ENCODE data around the gene OR1N2. TPM values are rescaled to one million over a fixed set of nuclear protein-coding genes. Genes with fewer than 3 reads are reported as not detected.
"Not testable (repeated sequence)": the region's sequence is repeated elsewhere in the genome, so short reads cannot be mapped to it uniquely, and the experiment has no call there.

The OR1N2 gene
- polyA plus RNA-seq (2014; cell fraction: cytosol; rRNA removed): not detected in 2 replicates
- polyA plus RNA-seq (2014; cell fraction: nucleus; rRNA removed): not detected in 2 replicates

- DNase-seq (ENCODE audit: low spot score): no peak
Measured at GRCh38 chr9:122552812-122553211, at the start of gene OR1N2. TSS of gene OR1N2 (plus strand) at chr9:122553112. CDS start at chr9:122553212, 100 bp downstream.

GRCh38 chr9:122506964-122507363 is 45.9 kb upstream of the OR1N2 start:
- no peak for DNase-seq (ENCODE audit: low spot score)

GRCh38 chr9:122510502-122510901 is 42.4 kb upstream of the OR1N2 start, which contains the start of gene OR1J2:
TSS of gene OR1J2 (plus strand) at chr9:122510802. CDS start at chr9:122510802, 0 bp downstream.
- DNase-seq (ENCODE audit: low spot score): no peak

GRCh38 chr9:122518226-122518625 is 34.7 kb upstream of the OR1N2 start:
- no peak for DNase-seq (ENCODE audit: low spot score)

- DNase-seq (ENCODE audit: low spot score): no peak
Measured at GRCh38 chr9:122518841-122519240, 34.1 kb upstream of the OR1N2 start, which contains the start of gene OR1J4. TSS of gene OR1J4 (plus strand) at chr9:122519141. CDS start at chr9:122519141, 0 bp downstream.

GRCh38 chr9:122519376-122519775 is 33.5 kb upstream of the OR1N2 start:
- no peak for DNase-seq (ENCODE audit: low spot score)

GRCh38 chr9:122526602-122527001 is 26.3 kb upstream of the OR1N2 start:
- no peak for DNase-seq (ENCODE audit: low spot score)

- no peak for DNase-seq (ENCODE audit: low spot score)
Measured at GRCh38 chr9:122527193-122527592, 25.7 kb upstream of the OR1N2 start, which contains the start of gene OR1N1. TSS of gene OR1N1 (minus strand) at chr9:122527293. CDS start at chr9:122527293, 0 bp downstream.

GRCh38 chr9:122531157-122531556 is 21.8 kb upstream of the OR1N2 start:
- DNase-seq (ENCODE audit: low spot score): not testable (repeated sequence)

GRCh38 chr9:122536134-122536533 is 16.8 kb upstream of the OR1N2 start:
- no peak for DNase-seq (ENCODE audit: low spot score)

- not testable (repeated sequence) for DNase-seq (ENCODE audit: low spot score)
Measured at GRCh38 chr9:122537066-122537465, 15.8 kb upstream of the OR1N2 start.

GRCh38 chr9:122538757-122539156 is 14.2 kb upstream of the OR1N2 start:
- no peak for DNase-seq (ENCODE audit: low spot score)

- no peak for DNase-seq (ENCODE audit: low spot score)
Measured at GRCh38 chr9:122546196-122546595, 6.7 kb upstream of the OR1N2 start.

- DNase-seq (ENCODE audit: low spot score): no peak
Measured at GRCh38 chr9:122551371-122551770, 1.5 kb upstream of the OR1N2 start.

- no peak for DNase-seq (ENCODE audit: low spot score)
Measured at GRCh38 chr9:122561446-122561845, 8.5 kb downstream of the OR1N2 start.

- DNase-seq (ENCODE audit: low spot score): no peak
Measured at GRCh38 chr9:122562134-122562760, 9.3 kb downstream of the OR1N2 start.

- no peak for DNase-seq (ENCODE audit: low spot score)
Measured at GRCh38 chr9:122567901-122568300, 15.0 kb downstream of the OR1N2 start.

GRCh38 chr9:122572456-122572855 is 19.5 kb downstream of the OR1N2 start:
- DNase-seq (ENCODE audit: low spot score): no peak

- no peak for DNase-seq (ENCODE audit: low spot score)
Measured at GRCh38 chr9:122579874-122580273, 27.0 kb downstream of the OR1N2 start.

- no peak for DNase-seq (ENCODE audit: low spot score)
Measured at GRCh38 chr9:122580360-122580759, 27.4 kb downstream of the OR1N2 start.

- DNase-seq (ENCODE audit: low spot score): not testable (repeated sequence)
Measured at GRCh38 chr9:122583284-122583683, 30.4 kb downstream of the OR1N2 start, which contains the start of gene OR1L8. TSS of gene OR1L8 (minus strand) at chr9:122583384. CDS start at chr9:122568477, 14,907 bp downstream.

All from SK-N-DZ (cell line).